Thyroid gland (tissue), 4 donors: ENCODE results near the gene MYB.

Source experiments
- CTCF ChIP-seq, 6 experiments: fragments of 200-600 bp in 3 of 6; fragments of 450-650 bp in 3 of 6; sonication (generic) in 3 of 6; IDR thresholded peaks; one replicate each; pipeline ENCODE4 v1.5.1; 2016 to 2019; ENCODE audit warnings: antibody characterized with exemption in 6 of 6, mild to moderate bottlenecking in 2 of 6, inconsistent platforms in 1 of 6, moderate library complexity in 1 of 6
- POLR2A ChIP-seq, 2 donors: fragments of 450-650 bp; IDR thresholded peaks; one replicate each; pipeline ENCODE4 v1.6.1; 2017; ENCODE audit warnings: antibody characterized with exemption in 2 of 2, mild to moderate bottlenecking in 2 of 2, moderate library complexity in 1 of 2

- TF ChIP-seq POLR2A (IDR thresholded peaks at IDR 0.05) = peak in 1 of 2 donors; percentile 14
- peak in 2 of 6 experiments; percentile 15 for TF ChIP-seq CTCF (IDR thresholded peaks at IDR 0.05)
Measured at GRCh38 chr6:135180542-135181332, at the start of gene MYB.
